CD4-positive, alpha-beta T cell (primary cell): ENCODE data around the gene NTSR2. TPM values are rescaled to one million over a fixed set of nuclear protein-coding genes. Genes with fewer than 3 reads are reported as not detected.

Experiments used
- ATAC-seq: fragments of 200-7000 bp; cut with Tn5 transposase; one replicate; pipeline ENCODE4 v1.10.0; 2022; ENCODE audit warnings: mild to moderate bottlenecking; ENCODE audit not compliant: poor library complexity
- CTCF ChIA-PET: fragments of 350-600 bp; sonication (Branson Sonifier 250); formaldehyde crosslinking; loops from one replicate; lab custom pipeline; 2021; ENCODE audit warnings: antibody characterized with exemption, inconsistent platforms; lab: Charles Lee
- POLR2A ChIA-PET: fragments of 350-600 bp; sonication (Branson Sonifier 250); formaldehyde crosslinking; loops from one replicate; lab custom pipeline; 2021; ENCODE audit warnings: antibody characterized with exemption, inconsistent platforms; lab: Charles Lee
- DNase-seq, 14 experiments: peaks; one replicate each; pipeline ENCODE4 v3.0.0-alpha.2; 2013 to 2020; ENCODE audit warnings: mixed read lengths in 2 of 14
- H3K27ac ChIP-seq, 2 donors: one replicate each; pipeline versions ENCODE4 v1.5.1 to v1.7.0; 2013; ENCODE audit warnings: low read length in 2 of 2, low read depth in 1 of 2, mild to moderate bottlenecking in 1 of 2
- H3K27me3 ChIP-seq, 2 experiments: 1 replicate in 1 of 2; 2 replicates in 1 of 2; pipeline versions ENCODE4 v1.6.1 to v1.7.0; 2013; ENCODE audit warnings: low read length in 2 of 2, control low read depth in 1 of 2, mild to moderate bottlenecking in 1 of 2, moderate library complexity in 1 of 2; ENCODE audit not compliant: insufficient read depth in 2 of 2, control insufficient read depth in 1 of 2
- H3K36me3 ChIP-seq: one replicate; pipeline ENCODE4 v1.6.1; 2013; ENCODE audit warnings: low read length, control low read depth; ENCODE audit not compliant: insufficient read depth
- H3K4me1 ChIP-seq: one replicate; pipeline ENCODE4 v1.6.1; 2013; ENCODE audit warnings: low read length, control low read depth; ENCODE audit not compliant: insufficient read depth
- H3K4me3 ChIP-seq: one replicate; pipeline ENCODE4 v1.5.1; 2013; ENCODE audit warnings: mild to moderate bottlenecking, low read length, moderate library complexity
- H3K9me3 ChIP-seq, 2 experiments: 1 replicate in 1 of 2; 2 replicates in 1 of 2; pipeline versions ENCODE4 v1.6.1 to v1.7.0; 2013; ENCODE audit warnings: low read length in 2 of 2, mild to moderate bottlenecking in 2 of 2, control low read depth in 1 of 2, moderate library complexity in 1 of 2; ENCODE audit not compliant: control insufficient read depth in 1 of 2, insufficient read depth in 1 of 2
- H3K27ac Mint-ChIP-seq: one replicate; pipeline ENCODE4 v1.8.0; 2020; ENCODE audit warnings: mixed read lengths
- H3K27me3 Mint-ChIP-seq: one replicate; pipeline ENCODE4 v1.8.0; 2021; ENCODE audit warnings: mixed read lengths
- H3K36me3 Mint-ChIP-seq: one replicate; pipeline ENCODE4 v1.8.0; 2021; ENCODE audit warnings: low read depth, mixed read lengths
- H3K4me1 Mint-ChIP-seq: one replicate; pipeline ENCODE4 v1.8.0; 2021; ENCODE audit warnings: low read depth, mixed read lengths
- H3K4me3 Mint-ChIP-seq: one replicate; pipeline ENCODE4 v1.8.0; 2020; ENCODE audit warnings: mild to moderate bottlenecking, mixed read lengths
- H3K9me3 Mint-ChIP-seq: one replicate; pipeline ENCODE4 v1.8.0; 2020; ENCODE audit warnings: mixed read lengths
- CTCF ChIP-seq: fragments of 200-600 bp; IDR thresholded peaks from one replicate; pipeline ENCODE4 v1.8.0; 2022; ENCODE audit warnings: antibody characterized with exemption, mild to moderate bottlenecking
- intact Hi-C, 2 experiments: fragments of 100-400 bp; cut with DNase I in 1 of 2; cut with micrococcal nuclease in 1 of 2; formaldehyde crosslinking; loops; one replicate each; pipeline versions ENCODE4 v1.15.1 to v1.9.0; 2023 to 2025; cut with DNase I, micrococcal nuclease
- total RNA-seq, 174 experiments: library from RNA in 2 of 174; stranded (reverse) in 2 of 174; gene quantifications; one replicate each; pipeline ENCODE4 v1.2.3 and lab custom pipeline; 2021 to 2026

The NTSR2 gene
- total RNA-seq, 2 experiments from 2014 or later: not detected

GRCh38 chr2:11656671-11657101, 13.3 kb downstream of the NTSR2 start:
- ChIA-PET CTCF (no interaction called here), POLR2A (no interaction called here)
- Histone ChIP-seq H3K9me3 (peaks cover 0 to under 1% of the 10 kb centered on the region in 2 experiments), H3K27me3 (peaks cover 5 to 7% of the 10 kb centered on the region in 2 experiments), H3K36me3 (no peaks in the 10 kb centered on the region), H3K4me3 (no peak overlapping the region), H3K4me1 (no peaks in the 10 kb centered on the region), H3K27ac (no peak overlapping the region)
- intact Hi-C loops: no loop called here
- Mint-ChIP-seq H3K9me3 (no peaks in the 10 kb centered on the region), H3K36me3 (no peaks in the 10 kb centered on the region), H3K4me1 (no peaks in the 10 kb centered on the region), H3K27me3 (peaks cover 41% of the 10 kb centered on the region), H3K27ac (no peak overlapping the region), H3K4me3 (no peak overlapping the region)
- no peak for TF ChIP-seq CTCF
- no peak for DNase-seq
- no peak for ATAC-seq

DNA sequence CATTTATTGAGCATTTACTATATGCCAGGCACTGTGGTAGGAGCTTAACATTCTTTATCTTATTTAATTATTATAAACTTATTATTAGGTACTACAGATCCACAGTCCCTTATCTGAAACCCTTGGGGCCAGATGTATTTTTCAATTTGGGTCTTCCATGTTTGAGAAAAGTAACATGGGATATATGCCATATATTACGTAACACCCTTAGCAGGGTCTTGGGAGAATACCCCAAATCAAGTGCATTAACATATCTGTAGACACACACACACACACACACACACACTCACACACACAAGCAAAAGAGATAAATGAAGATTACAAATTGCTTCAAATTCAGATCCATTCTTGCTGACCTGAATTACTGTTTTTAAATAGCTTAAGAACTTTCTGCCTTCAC, 13.7 kb downstream of the NTSR2 start:
- Mint-ChIP-seq H3K4me1 (no peaks in the 10 kb centered on the region), H3K36me3 (no peaks in the 10 kb centered on the region), H3K9me3 (no peaks in the 10 kb centered on the region), H3K27ac (no peak overlapping the region), H3K27me3 (peaks cover 38% of the 10 kb centered on the region), H3K4me3 (no peak overlapping the region)
- intact Hi-C loops: no loop called here
- CTCF ChIA-PET: no interaction called here
- Histone ChIP-seq H3K9me3 (no peaks in the 10 kb centered on the region), H3K4me1 (no peaks in the 10 kb centered on the region), H3K27ac (no peak overlapping the region), H3K36me3 (no peaks in the 10 kb centered on the region), H3K4me3 (no peak overlapping the region), H3K27me3 (peaks cover 1 to 6% of the 10 kb centered on the region in 2 experiments)
- no peak for DNase-seq
- POLR2A ChIA-PET: no interaction called here
- no peak for ATAC-seq
- TF ChIP-seq CTCF: no peak

- Histone ChIP-seq H3K27ac (no peak overlapping the region), H3K9me3 (no peaks in the 10 kb centered on the region), H3K27me3 (no peaks in the 10 kb centered on the region), H3K4me3 (no peak overlapping the region), H3K36me3 (no peaks in the 10 kb centered on the region), H3K4me1 (no peaks in the 10 kb centered on the region)
- no peak for TF ChIP-seq CTCF
- ATAC-seq (no peak), DNase-seq (no peak)
- H3K4me3 Mint-ChIP-seq: no peak overlapping the region
- ChIA-PET CTCF (no interaction called here), POLR2A (no interaction called here)
- no peaks in the 10 kb centered on the region for H3K4me1 Mint-ChIP-seq
- H3K36me3 Mint-ChIP-seq: no peaks in the 10 kb centered on the region
- peaks cover 32% of the 10 kb centered on the region for H3K27me3 Mint-ChIP-seq
- H3K9me3 Mint-ChIP-seq: no peaks in the 10 kb centered on the region
- no peak overlapping the region for H3K27ac Mint-ChIP-seq
- intact Hi-C loops: no loop called here
Observed at GRCh38 chr2:11655495-11655894, 14.5 kb downstream of the NTSR2 start.
